Fibroblast of lung (primary cell): ENCODE measurements around the gene JRKL. TPM values are rescaled to one million over a fixed set of nuclear protein-coding genes. Genes with fewer than 3 reads are reported as not detected.

ENCODE experiments used
- DNase-seq, 2 donors: peaks; one replicate each; pipeline versions ENCODE4 v3.0.0 to v3.0.0-alpha.2; 2010; ENCODE audit warnings: low read depth in 2 of 2
- H2AFZ ChIP-seq: 2 replicates; pipeline ENCODE4 v1.5.1; 2012; ENCODE audit warnings: low read length, control low read depth, inconsistent platforms
- H3K27ac ChIP-seq: 2 replicates; pipeline ENCODE4 v1.5.1; 2011; ENCODE audit warnings: low read length, control low read depth; ENCODE audit not compliant: insufficient read depth
- H3K27me3 ChIP-seq: 2 replicates; pipeline ENCODE4 v1.5.1; 2011; ENCODE audit warnings: mild to moderate bottlenecking, low read length; ENCODE audit not compliant: control insufficient read depth, insufficient read depth
- H3K36me3 ChIP-seq: 2 replicates; pipeline ENCODE4 v1.5.1; 2011; ENCODE audit warnings: low read length; ENCODE audit not compliant: control insufficient read depth, insufficient read depth
- H3K4me1 ChIP-seq: 2 replicates; pipeline ENCODE4 v1.5.1; 2011; ENCODE audit warnings: low read length; ENCODE audit not compliant: control insufficient read depth, insufficient read depth; ENCODE audit errors: extremely low read depth
- H3K4me2 ChIP-seq: 2 replicates; pipeline ENCODE4 v1.5.1; 2011; ENCODE audit warnings: low read length, control low read depth; ENCODE audit not compliant: insufficient read depth; ENCODE audit errors: extremely low read depth
- H3K4me3 ChIP-seq, 4 experiments: fragments of 200-600 bp in 1 of 4; sonication (generic) in 1 of 4; replicated peaks in 1 of 4; 2 replicates each; pipeline ENCODE4 v1.5.1; 2011 to 2016; ENCODE audit warnings: low read length in 4 of 4, low read depth in 3 of 4, mild to moderate bottlenecking in 3 of 4, control low read depth in 2 of 4, inconsistent platforms in 1 of 4, mixed read lengths in 1 of 4; ENCODE audit not compliant: insufficient read depth in 1 of 4; ENCODE audit errors: control extremely low read depth in 1 of 4
- H3K79me2 ChIP-seq: 2 replicates; pipeline ENCODE4 v1.5.1; 2012; ENCODE audit warnings: mild to moderate bottlenecking, low read length, inconsistent platforms; ENCODE audit not compliant: control insufficient read depth, insufficient read depth
- H3K9ac ChIP-seq: 2 replicates; pipeline ENCODE4 v1.5.1; 2011; ENCODE audit warnings: mild to moderate bottlenecking, low read length, control low read depth; ENCODE audit not compliant: insufficient read depth
- H3K9me3 ChIP-seq: 2 replicates; pipeline ENCODE4 v1.5.1; 2012; ENCODE audit warnings: low read depth, low read length; ENCODE audit not compliant: control insufficient read depth, insufficient read depth
- H4K20me1 ChIP-seq: 2 replicates; pipeline ENCODE4 v1.5.1; 2011; ENCODE audit warnings: low read length; ENCODE audit not compliant: control insufficient read depth, insufficient read depth; ENCODE audit errors: extremely low read depth
- EZH2 ChIP-seq: IDR thresholded peaks from 2 replicates; pipeline ENCODE4 v1.5.1; 2012; ENCODE audit warnings: low read length, control low read depth, mild to moderate bottlenecking; ENCODE audit errors: missing control alignments
- polyA plus RNA-seq, 2 donors: library from polyadenylated mRNA; depleted of rRNA in 1 of 2; stranded (reverse) in 1 of 2; unstranded in 1 of 2; fragments of >200 nt; gene quantifications; 2 replicates each; pipeline ENCODE4 v1.2.1, GENCODE V29; 2011 to 2012; ENCODE audit warnings: missing spikeins in 1 of 2
- total RNA-seq: library from RNA; depleted of rRNA; stranded (reverse); fragments of >200 nt; gene quantifications from 2 replicates; pipeline ENCODE4 v1.2.1, GENCODE V29; 2014
- TF ChIP-seq, protein P1 (sequence below), 2 donors: IDR thresholded peaks in 1 of 2; conservative IDR thresholded peaks in 1 of 2; 1 replicate in 1 of 2; 2 replicates in 1 of 2; pipeline ENCODE4 v1.5.1; 2011 to 2012; ENCODE audit warnings: low read length in 2 of 2, control low read depth in 1 of 2, inconsistent platforms in 1 of 2, low read depth in 1 of 2, mild to moderate bottlenecking in 1 of 2

The JRKL gene
- total and polyA plus RNA-seq, 2 donors (not counting 1 experiment from before 2014, with no cell fraction given), result 15.0 to 18.5 TPM

DNA sequence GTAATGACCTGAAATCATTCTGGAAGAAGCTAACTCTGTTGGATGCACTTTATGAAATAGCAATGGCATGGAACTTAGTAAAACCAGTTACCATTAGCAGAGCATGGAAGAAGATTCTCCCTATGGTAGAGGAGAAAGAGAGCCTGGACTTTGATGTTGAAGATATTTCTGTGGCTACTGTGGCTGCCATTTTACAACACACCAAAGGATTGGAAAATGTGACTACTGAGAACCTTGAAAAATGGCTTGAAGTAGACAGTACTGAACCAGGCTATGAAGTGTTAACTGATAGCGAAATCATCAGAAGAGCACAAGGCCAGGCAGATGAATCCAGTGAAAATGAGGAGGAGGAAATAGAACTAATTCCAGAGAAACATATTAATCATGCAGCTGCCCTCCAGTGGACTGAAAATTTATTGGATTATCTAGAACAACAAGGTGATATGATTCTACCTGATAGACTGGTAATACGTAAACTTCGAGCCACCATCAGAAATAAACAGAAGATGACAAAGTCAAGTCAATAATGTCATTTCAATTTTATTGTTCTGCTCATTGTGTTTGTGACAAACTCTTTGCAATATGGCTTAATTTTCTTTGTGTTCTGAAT lies 2.0 kb downstream of the JRKL start:
- Histone ChIP-seq H3K79me2 (peaks cover 49% of the 10 kb centered on the region), H3K4me1 (peaks cover 2% of the 10 kb centered on the region), H2AFZ (no peak overlapping the region), H3K27ac (no peak overlapping the region), H3K9me3 (no peaks in the 10 kb centered on the region), H3K4me3 (no peak overlapping the region), H3K36me3 (peaks cover 2% of the 10 kb centered on the region), H3K27me3 (no peaks in the 10 kb centered on the region), H3K4me2 (peak overlapping the region; percentile 33), H3K9ac (no peak overlapping the region), H4K20me1 (no peaks in the 10 kb centered on the region)
- TF ChIP-seq, protein P1, sequence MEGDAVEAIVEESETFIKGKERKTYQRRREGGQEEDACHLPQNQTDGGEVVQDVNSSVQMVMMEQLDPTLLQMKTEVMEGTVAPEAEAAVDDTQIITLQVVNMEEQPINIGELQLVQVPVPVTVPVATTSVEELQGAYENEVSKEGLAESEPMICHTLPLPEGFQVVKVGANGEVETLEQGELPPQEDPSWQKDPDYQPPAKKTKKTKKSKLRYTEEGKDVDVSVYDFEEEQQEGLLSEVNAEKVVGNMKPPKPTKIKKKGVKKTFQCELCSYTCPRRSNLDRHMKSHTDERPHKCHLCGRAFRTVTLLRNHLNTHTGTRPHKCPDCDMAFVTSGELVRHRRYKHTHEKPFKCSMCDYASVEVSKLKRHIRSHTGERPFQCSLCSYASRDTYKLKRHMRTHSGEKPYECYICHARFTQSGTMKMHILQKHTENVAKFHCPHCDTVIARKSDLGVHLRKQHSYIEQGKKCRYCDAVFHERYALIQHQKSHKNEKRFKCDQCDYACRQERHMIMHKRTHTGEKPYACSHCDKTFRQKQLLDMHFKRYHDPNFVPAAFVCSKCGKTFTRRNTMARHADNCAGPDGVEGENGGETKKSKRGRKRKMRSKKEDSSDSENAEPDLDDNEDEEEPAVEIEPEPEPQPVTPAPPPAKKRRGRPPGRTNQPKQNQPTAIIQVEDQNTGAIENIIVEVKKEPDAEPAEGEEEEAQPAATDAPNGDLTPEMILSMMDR (conservative IDR thresholded peaks at IDR 0.05 in 1 of 2, IDR thresholded peaks at IDR 0.05 in 1 of 2; ENCODE audit: low read depth in 1 of 2, low read length in 2 of 2), result no peak
- no peak for TF ChIP-seq EZH2
- DNase-seq, result no peak

DNA sequence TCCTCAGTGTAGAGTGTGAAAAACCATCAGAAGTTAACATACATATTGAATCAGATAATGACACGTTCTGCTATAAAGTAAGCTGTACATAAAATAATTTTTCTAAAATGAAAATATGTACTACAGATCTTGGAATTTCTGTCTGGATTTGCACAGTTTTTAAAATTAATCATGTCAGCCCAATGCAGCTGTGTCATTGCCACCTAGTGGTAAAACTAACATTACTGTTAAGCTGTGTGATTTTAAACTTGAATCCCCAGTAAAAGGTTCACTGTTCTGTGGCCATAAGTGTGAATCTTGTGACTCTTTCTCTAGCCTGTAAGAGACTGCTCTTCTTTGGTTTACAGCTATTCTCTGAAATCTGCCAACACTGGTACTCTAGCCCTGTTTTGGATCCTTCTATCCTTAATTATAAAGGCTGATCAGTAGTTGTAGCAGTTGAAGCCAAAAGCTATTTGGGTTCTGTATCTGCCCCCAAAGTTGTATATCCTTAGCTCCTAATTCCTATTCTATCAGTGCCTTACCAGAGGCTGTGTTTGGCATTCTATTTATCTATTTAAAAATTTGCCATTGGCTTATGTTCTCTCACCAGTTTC lies 4.0 kb downstream of the JRKL start:
- Histone ChIP-seq H3K9ac (no peak overlapping the region), H3K27ac (no peak overlapping the region), H3K79me2 (peaks cover 30% of the 10 kb centered on the region), H4K20me1 (no peaks in the 10 kb centered on the region), H3K4me1 (peaks cover 2% of the 10 kb centered on the region), H3K9me3 (no peaks in the 10 kb centered on the region), H3K4me3 (no peak overlapping the region), H3K36me3 (peaks cover 2% of the 10 kb centered on the region), H2AFZ (no peak overlapping the region), H3K4me2 (no peak overlapping the region), H3K27me3 (no peaks in the 10 kb centered on the region)
- TF ChIP-seq EZH2, result no peak
- TF ChIP-seq, protein P1 (conservative IDR thresholded peaks at IDR 0.05 in 1 of 2, IDR thresholded peaks at IDR 0.05 in 1 of 2; ENCODE audit: low read depth in 1 of 2, low read length in 2 of 2), result peak; percentile 62 to 71
- peak; percentile 42 to 66 for DNase-seq

DNA sequence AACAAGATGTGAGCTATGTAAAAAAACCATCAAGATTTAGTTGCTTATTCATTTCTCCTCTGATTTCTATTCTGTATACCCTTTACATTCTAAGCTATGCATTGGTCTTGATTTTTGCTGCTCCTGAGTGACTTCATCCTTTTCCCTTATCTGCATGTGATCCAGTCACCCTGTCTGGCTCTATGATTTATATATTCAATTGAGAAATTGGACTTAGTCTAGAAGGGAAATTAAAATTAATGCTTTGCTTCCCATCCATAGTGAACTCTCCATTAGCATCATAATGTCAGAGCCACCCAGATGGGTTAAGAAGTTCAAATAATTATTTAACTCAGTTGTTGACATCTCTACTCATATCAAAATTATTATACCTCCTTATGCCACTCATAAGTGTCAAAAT lies 5.0 kb downstream of the JRKL start:
- H4K20me1 ChIP-seq, result no peaks in the 10 kb centered on the region
- peaks cover 2% of the 10 kb centered on the region for H3K4me1 ChIP-seq
- H3K4me2 ChIP-seq, result no peak overlapping the region
- H2AFZ ChIP-seq, result no peak overlapping the region
- H3K4me3 ChIP-seq, result no peak overlapping the region
- no peak for DNase-seq
- H3K9ac ChIP-seq, result no peak overlapping the region
- peaks cover 25% of the 10 kb centered on the region for H3K79me2 ChIP-seq
- no peak for TF ChIP-seq EZH2
- TF ChIP-seq, protein P1 (conservative IDR thresholded peaks at IDR 0.05 in 1 of 2, IDR thresholded peaks at IDR 0.05 in 1 of 2; ENCODE audit: low read depth in 1 of 2, low read length in 2 of 2), result no peak
- H3K9me3 ChIP-seq, result no peaks in the 10 kb centered on the region
- no peak overlapping the region for H3K27ac ChIP-seq
- peaks cover 2% of the 10 kb centered on the region for H3K36me3 ChIP-seq
- H3K27me3 ChIP-seq, result no peaks in the 10 kb centered on the region
